GM18868 (cell line): ENCODE data around the gene TCERG1L.
"Not testable (repeated sequence)": the region's sequence is repeated elsewhere in the genome, so short reads cannot be mapped to it uniquely, and the experiment has no call there.

Source experiments
- ATAC-seq: cut with Tn5 transposase; IDR thresholded peaks from one replicate; pipeline ENCODE4 v1.9.1; 2021; ENCODE audit warnings: mild to moderate bottlenecking, moderate library complexity; ENCODE audit not compliant: unreplicated experiment

The TCERG1L gene

GRCh38 chr10:131250454-131251145 is 60.9 kb downstream of the TCERG1L start:
- no peak for ATAC-seq

DNA sequence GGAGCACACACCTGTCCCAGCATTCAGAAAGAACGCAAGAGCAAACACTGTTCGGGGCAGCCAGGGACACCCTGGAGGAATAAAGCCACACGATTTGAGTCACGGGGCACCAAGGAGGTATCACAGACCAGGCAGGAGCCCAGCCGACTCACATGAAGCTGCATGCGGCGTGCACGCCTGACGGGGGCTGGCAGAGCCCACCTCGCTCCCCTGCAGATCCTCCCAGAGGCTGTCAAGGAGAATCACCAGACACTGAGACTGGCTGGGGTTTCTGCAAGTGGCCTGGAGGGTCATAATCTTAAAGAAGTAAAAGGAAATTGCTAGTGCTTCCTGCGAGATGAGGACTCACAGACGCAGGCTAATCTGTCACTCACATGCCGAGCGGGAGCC is 61.6 kb downstream of the TCERG1L start:
- no peak for ATAC-seq

DNA sequence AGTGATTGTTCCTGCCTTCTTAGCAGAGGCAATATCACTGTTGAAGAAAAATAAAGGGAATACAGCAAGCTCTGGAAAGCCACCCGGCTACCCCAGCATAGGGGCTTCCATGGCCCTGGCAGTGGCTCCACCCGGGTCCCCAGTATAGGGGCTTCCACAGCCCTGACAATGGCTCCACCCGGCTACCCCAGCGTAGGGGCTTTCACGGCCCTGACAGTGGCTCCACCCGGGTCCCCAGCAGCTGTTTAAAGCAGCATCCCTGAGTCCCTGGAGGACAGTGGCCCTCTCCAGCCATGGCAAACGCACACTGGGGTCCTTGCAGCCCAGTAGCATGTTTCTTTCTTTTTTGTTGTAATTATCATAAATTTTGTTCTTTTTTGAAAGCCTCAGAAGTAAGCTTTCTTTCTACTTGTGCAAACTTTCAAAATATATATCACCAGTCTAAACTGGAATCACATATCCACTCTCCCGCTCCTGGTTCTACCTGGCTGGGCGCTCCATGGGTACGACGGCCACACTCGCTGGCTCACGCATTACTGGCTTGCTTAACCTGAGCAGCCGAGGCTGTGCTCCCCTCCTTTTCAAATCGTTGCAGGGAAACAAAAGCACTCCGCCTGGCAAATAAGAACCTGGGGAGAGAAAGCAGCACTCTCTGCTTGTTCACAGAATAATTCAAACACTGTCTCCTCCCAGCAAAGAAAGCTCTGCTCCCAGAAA is 62.1 kb downstream of the TCERG1L start:
- no peak for ATAC-seq

- no peak for ATAC-seq
These were observed 63.0 kb downstream of the TCERG1L start for GRCh38 chr10:131248376-131249165.

DNA sequence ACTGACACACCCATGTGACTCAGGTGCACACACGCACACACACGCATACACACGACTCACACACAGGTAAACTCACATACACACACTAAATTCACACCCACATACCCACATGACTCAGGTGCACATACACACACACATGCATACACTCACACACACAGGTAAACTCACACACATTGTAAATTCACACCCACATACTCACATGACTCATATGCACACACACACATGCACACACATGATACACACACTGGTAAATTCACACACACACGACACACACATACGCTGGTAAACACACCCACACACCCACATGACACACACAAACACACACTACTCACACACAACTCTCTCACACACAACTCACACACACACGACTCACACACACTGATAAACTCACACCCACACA is 63.6 kb downstream of the TCERG1L start:
- no peak for ATAC-seq

GRCh38 chr10:131246775-131247174 is 64.7 kb downstream of the TCERG1L start:
- ATAC-seq, result no peak

DNA sequence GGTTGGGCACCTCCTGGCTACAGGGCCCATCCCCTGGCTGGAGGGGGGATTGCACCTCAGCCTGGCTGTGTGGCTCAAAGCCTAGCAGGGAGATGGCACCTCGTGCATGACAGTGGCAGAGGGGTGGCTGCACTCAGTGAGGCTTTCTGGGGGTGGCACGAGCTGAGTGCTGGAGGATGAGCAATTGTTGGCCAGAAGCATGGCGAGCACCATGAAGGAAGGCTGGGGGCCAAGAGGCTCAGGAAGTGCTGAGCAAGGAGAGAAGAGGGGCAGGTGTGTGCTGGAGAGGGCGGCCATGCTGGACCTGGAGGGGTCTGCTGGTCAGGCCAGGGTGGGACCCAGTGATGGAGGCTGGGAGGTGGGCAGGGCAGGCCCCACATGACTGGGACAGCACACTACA is 65.4 kb downstream of the TCERG1L start:
- no peak for ATAC-seq

DNA sequence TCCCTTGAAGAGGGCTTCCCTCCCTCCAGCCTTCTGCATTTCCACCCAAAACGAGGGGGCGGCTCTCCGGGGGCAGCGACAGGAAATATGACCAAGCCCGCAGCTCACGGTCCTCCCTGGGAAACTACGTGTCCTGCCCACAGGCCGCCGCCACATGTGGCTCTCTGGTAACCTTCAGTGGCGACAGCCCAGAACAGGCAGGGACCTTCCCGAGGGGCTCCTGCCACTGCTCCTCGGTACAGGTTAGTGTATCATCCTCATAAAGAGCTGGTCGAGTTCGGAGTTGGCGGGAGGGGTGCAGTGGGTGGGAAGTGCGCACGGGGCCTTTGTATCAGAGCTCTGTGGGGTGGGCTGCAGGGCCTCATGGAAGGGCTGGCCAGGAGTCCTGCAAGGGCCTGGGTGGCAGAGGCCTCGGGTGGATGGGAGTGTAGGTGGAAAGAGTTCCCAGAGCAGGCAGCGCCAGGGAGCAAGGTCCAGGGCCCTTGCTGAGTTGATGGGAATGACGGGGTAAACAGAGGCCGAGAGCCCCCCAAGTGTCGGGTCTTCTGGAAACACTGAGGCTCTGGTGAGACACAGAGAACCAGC is 66.0 kb downstream of the TCERG1L start:
- no peak for ATAC-seq

DNA sequence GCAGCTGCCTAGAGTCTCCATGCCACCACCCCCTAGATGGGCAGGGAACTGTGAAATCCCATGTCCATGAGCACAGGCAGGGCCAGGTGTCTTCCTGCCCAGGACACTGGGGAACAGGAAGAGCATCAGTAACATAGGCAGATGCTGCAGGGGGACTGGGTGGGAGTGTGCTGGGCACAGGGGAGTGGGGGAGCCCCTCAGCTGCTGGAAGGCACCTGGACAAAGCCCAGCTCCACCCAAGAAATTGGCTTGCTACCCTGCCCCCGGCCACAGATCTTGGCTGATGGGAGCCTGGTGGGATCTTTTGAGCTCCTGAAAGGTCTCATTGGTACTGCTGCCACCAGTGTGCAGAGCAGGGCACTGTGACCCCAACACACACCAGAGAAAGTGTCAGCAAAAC is 66.7 kb downstream of the TCERG1L start:
- ATAC-seq, result no peak

DNA sequence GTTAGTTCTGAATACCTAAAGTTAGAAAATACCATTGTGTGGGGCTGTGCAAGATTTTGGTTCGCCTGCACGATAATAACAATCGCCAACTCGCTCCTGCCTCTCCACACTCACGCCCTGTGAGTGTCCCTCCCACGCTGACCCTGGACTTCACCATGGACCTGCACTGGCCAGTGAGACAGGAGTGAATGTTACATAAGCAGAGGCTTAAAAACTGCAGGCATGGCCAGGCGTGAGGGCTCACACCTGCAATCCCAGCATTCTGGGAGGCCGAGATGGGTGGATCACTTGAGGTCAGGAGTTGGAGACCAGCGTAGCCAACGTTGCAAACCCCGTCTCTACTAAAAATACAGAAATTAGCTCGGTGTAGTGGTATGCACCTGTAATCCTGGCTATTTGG is 68.4 kb downstream of the TCERG1L start:
- no peak for ATAC-seq

- ATAC-seq, result no peak
These were observed 69.5 kb downstream of the TCERG1L start for GRCh38 chr10:131242007-131242406.

- no peak for ATAC-seq
These were observed 70.8 kb downstream of the TCERG1L start for GRCh38 chr10:131240691-131241090.

GRCh38 chr10:131239926-131240325 is 71.6 kb downstream of the TCERG1L start:
- no peak for ATAC-seq

DNA sequence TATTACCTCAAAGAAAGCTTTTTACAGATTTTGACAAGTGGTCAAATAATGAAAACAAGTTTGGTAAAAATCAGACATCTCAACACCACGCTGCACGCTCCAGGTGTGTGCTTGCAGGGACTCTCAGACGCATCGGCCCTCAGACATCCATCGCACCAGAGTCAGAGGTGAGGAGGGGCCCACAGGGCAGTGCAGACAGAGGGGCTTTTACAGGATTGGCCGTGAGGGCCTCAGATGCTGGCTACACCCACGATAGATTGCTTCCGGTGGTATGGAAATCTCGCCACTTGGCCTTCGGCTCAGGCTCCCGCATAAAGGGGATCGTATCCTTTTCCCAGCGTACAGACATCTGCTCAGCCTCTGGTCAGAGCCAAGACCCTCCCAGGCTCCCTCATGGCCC is 72.1 kb downstream of the TCERG1L start:
- ATAC-seq, result no peak

DNA sequence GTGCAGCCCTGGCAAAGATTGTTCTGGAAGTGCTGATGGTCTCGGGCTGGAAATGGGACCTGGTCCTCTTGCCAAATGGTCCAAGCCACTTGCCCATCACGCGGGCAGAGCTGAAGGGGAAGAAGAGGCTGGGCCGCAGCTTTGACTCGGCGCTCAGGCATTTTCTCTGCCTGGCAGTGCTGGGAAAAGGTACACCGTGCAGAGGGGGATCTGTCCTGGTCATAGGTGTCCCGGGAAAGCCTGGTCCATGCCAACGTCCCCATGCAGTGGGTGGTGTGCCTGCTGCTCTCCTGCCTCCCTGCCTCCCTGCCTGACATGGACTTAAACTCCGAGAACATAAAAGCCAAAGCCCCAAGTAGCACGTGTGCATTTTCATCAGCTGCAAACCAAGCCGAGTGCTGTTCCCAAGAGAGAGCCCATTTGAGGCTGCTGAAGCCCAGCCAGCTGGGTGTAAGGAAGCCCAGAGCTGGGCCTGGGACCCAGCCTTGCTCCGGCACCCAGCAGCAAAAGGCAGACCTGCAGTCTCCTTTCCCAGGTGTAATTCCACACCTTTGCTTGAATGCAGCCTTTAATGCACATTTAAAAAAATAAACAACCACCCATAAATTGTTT is 72.7 kb downstream of the TCERG1L start:
- ATAC-seq, result no peak

- ATAC-seq, result no peak
These were observed 73.4 kb downstream of the TCERG1L start for GRCh38 chr10:131237991-131238651.

DNA sequence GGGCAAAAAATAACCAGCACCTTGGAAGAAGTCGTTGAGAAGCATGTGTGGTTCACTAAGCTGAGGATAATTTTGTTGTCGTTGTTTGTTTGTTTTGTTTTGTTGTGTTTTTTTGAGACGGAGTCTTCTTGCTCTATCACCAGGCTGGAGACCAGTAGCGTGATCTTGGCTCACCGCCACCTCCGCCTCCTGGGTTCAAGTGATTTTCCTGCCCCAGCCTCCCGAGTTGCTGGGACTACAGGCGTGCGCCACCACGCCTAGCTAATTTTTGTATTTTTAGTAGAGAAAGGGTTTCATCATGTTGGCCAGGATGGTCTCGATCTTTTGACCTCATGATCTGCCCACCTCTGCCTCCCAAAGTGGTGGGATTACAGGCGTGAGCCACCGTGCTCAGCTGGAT is 76.9 kb downstream of the TCERG1L start:
- ATAC-seq, result not testable (repeated sequence)

GRCh38 chr10:131233611-131234258 is 77.8 kb downstream of the TCERG1L start:
- ATAC-seq, result no peak

- ATAC-seq, result no peak
These were observed 79.5 kb downstream of the TCERG1L start for GRCh38 chr10:131231965-131232541.
